K562 (cell line): Measurements from ENCODE around the gene CCDC141. TPM values are rescaled to one million over a fixed set of nuclear protein-coding genes. Genes with fewer than 3 reads are reported as not detected.

ENCODE experiments used
- ATAC-seq: fragments of 200-7000 bp; cut with Tn5 transposase; 3 replicates; pipeline ENCODE4 v1.9.1; 2020; ENCODE audit warnings: moderate library complexity
- BruUV-seq: library from RNA; stranded (reverse); fragments of 400-500 nt; replicated peaks from 2 replicates; lab custom pipeline; 2021; lab: Mats Ljungman, UMichigan
- CTCF ChIA-PET: fragments of 300-600 bp; formaldehyde crosslinking; extraction: SDS; loops from one replicate; lab custom pipeline; 2021; ENCODE audit warnings: low intra/inter-chr PET ratio; lab: Yijun Ruan, JAX
- POLR2A ChIA-PET: fragments of 300-600, 350-650 bp; sonication (Branson Sonifier 250); formaldehyde crosslinking; extraction: SDS; loops from one replicate; lab custom pipeline; 2021; ENCODE audit warnings: antibody characterized with exemption, inconsistent platforms; lab: Yijun Ruan, JAX
- DNase-seq, 4 experiments: peaks; one replicate each; pipeline versions ENCODE4 v3.0.0 to v3.0.0-alpha.2; 2011 to 2018; ENCODE audit warnings: low spot score in 3 of 4, mixed read lengths in 3 of 4; ENCODE audit errors: extremely low read depth in 1 of 4
- FAIRE-seq: peaks from 2 replicates; lab custom pipeline; 2011; peaks lifted over from hg19 to GRCh38; lab: Jason Lieb, UNC
- H2AFZ ChIP-seq: 2 replicates; pipeline ENCODE4 v1.6.0; 2011; ENCODE audit warnings: low read depth, low read length, control low read depth, inconsistent platforms
- H3K27ac ChIP-seq: fragments of 200-600 bp; 3 replicates; pipeline ENCODE4 v1.8.0; 2011; ENCODE audit warnings: low read depth, mild to moderate bottlenecking, control low read depth, inconsistent platforms, low read length, moderate library complexity, mixed read lengths; ENCODE audit errors: extremely low read depth
- H3K27me3 ChIP-seq, 2 experiments: fragments of 300-600 bp in 1 of 2; 2 replicates in 1 of 2; 3 replicates in 1 of 2; pipeline versions ENCODE4 v1.6.0 to v1.8.0; 2011; ENCODE audit warnings: inconsistent platforms in 2 of 2, low read length in 2 of 2, mild to moderate bottlenecking in 1 of 2, mixed read lengths in 1 of 2, moderate library complexity in 1 of 2; ENCODE audit not compliant: control insufficient read depth in 2 of 2, insufficient read depth in 2 of 2
- H3K36me3 ChIP-seq: fragments of 300-600 bp; 3 replicates; pipeline ENCODE4 v1.8.0; 2011; ENCODE audit warnings: mild to moderate bottlenecking, low read length, inconsistent platforms; ENCODE audit not compliant: control insufficient read depth, insufficient read depth
- H3K4me1 ChIP-seq, 2 experiments: fragments of 200-600 bp in 1 of 2; replicated peaks in 1 of 2; 2 replicates in 1 of 2; 3 replicates in 1 of 2; pipeline versions ENCODE4 v1.5.1 to v1.8.0; 2011; ENCODE audit warnings: inconsistent platforms in 2 of 2, low read length in 2 of 2, mild to moderate bottlenecking in 1 of 2, mixed read lengths in 1 of 2, moderate library complexity in 1 of 2; ENCODE audit not compliant: control insufficient read depth in 2 of 2, insufficient read depth in 2 of 2
- H3K4me2 ChIP-seq: 2 replicates; pipeline ENCODE4 v1.6.1; 2011; ENCODE audit warnings: low read length, control low read depth, inconsistent platforms, mixed read lengths; ENCODE audit not compliant: insufficient read depth
- H3K4me3 ChIP-seq: fragments of 200-600 bp; sonication (generic), shearing (Covaris generic); 2 replicates; pipeline ENCODE4 v1.5.1; 2016; ENCODE audit warnings: control low read depth, inconsistent platforms
- H3K79me2 ChIP-seq: fragments of 200-600 bp; 3 replicates; pipeline ENCODE4 v1.8.0; 2011; ENCODE audit warnings: low read length, inconsistent platforms; ENCODE audit not compliant: control insufficient read depth, insufficient read depth
- H3K9ac ChIP-seq, 2 experiments: 2 replicates each; pipeline versions ENCODE4 v1.6.0 to v1.6.1; 2011; ENCODE audit warnings: low read depth in 2 of 2, low read length in 2 of 2, control low read depth in 1 of 2, inconsistent platforms in 1 of 2, mild to moderate bottlenecking in 1 of 2, mixed read lengths in 1 of 2; ENCODE audit not compliant: insufficient read depth in 1 of 2
- H3K9me1 ChIP-seq: one replicate; pipeline ENCODE4 v1.6.0; 2011; ENCODE audit warnings: inconsistent platforms, mild to moderate bottlenecking, low read length, moderate library complexity; ENCODE audit not compliant: control insufficient read depth, insufficient read depth
- H3K9me3 ChIP-seq: replicated peaks from 2 replicates; pipeline ENCODE4 v1.5.1; 2011; ENCODE audit warnings: low read depth, low read length, inconsistent platforms; ENCODE audit not compliant: control insufficient read depth, insufficient read depth
- H4K20me1 ChIP-seq: replicated peaks from 2 replicates; pipeline ENCODE4 v1.6.1; 2011; ENCODE audit warnings: low read length, inconsistent platforms, mixed read lengths; ENCODE audit not compliant: control insufficient read depth, insufficient read depth
- ARNT ChIP-seq, 2 experiments: fragments of 450-650 bp; IDR thresholded peaks; 2 replicates each; pipeline ENCODE4 v1.6.1; 2016; ENCODE audit warnings: mild to moderate bottlenecking in 1 of 2
- ATF1 ChIP-seq, 2 experiments: fragments of 450-650 bp in 1 of 2; IDR thresholded peaks; 2 replicates each; pipeline ENCODE4 v1.6.1; 2016; ENCODE audit warnings: missing compliant biosample characterization in 1 of 2, missing genetic modification characterization in 1 of 2
- E2F3 ChIP-seq: fragments of 250-450 bp; sonication (Bioruptor Pico); IDR thresholded peaks from 2 replicates; pipeline ENCODE4 v1.4.0; 2020; ENCODE audit warnings: mild to moderate bottlenecking
- JUND ChIP-seq, 2 experiments: IDR thresholded peaks; 2 replicates in 1 of 2; 3 replicates in 1 of 2; pipeline ENCODE4 v1.6.1; 2011; ENCODE audit warnings: borderline replicate concordance in 2 of 2, low read depth in 2 of 2, low read length in 2 of 2, improper control_type of control experiment in 1 of 2, missing biosample characterization in 1 of 2, missing genetic modification characterization in 1 of 2, missing genetic modification reagents in 1 of 2
- RREB1 ChIP-seq: fragments of 250-450 bp; sonication (Bioruptor Pico); IDR thresholded peaks from 2 replicates; pipeline ENCODE4 v1.4.0; 2020
- TCF15 ChIP-seq: fragments of 250-450 bp; sonication (Bioruptor Pico); IDR thresholded peaks from 2 replicates; pipeline ENCODE4 v1.8.0; 2022; ENCODE audit warnings: moderate library complexity, mild to moderate bottlenecking, inconsistent platforms
- TRIM25 ChIP-seq: fragments of 450-650 bp; IDR thresholded peaks from 2 replicates; pipeline ENCODE4 v1.7.0; 2016; ENCODE audit warnings: borderline replicate concordance
- ZNF445 ChIP-seq: fragments of 250-450 bp; sonication (Bioruptor Pico); IDR thresholded peaks from 2 replicates; pipeline ENCODE4 v1.4.0; 2020; ENCODE audit warnings: low read depth, mild to moderate bottlenecking, moderate library complexity
- WGBS: fragments of 100-300 bp; shearing (Covaris generic); methylation state at CpG from one replicate; pipeline ENCODE4 v1.1.6; 2016; ENCODE audit warnings: low coverage, mixed read lengths; ENCODE audit not compliant: insufficient coverage; ENCODE audit errors: missing lambda C conversion rate; 5-methylcytosine and 5-hydroxymethylcytosine counted together
- in situ Hi-C: fragments of 300-500 bp; cut with MboI; formaldehyde crosslinking; loops from 4 replicates; pipeline ENCODE4 v1.15.0; 2018; ENCODE audit warnings: inconsistent platforms, mixed read lengths
- intact Hi-C: fragments of 100-400 bp; cut with micrococcal nuclease; formaldehyde crosslinking; loops from 2 replicates; pipeline ENCODE4 v1.14.2; 2022
- polyA plus RNA-seq, 8 experiments: library from polyadenylated mRNA; depleted of rRNA in 4 of 8; stranded (reverse) in 5 of 8; unstranded in 3 of 8; fragments of >200 nt; fragmentation: Nextera tagmentation in 2 of 8; fragmentation: Illumina TruSeq in 1 of 8; extraction: Ambion mirVana in 2 of 8; extraction: Trizol in 1 of 8; gene quantifications; 2 replicates each; pipeline versions ENCODE4 v1.2.1 to v1.2.3, GENCODE V29; 2011 to 2014; ENCODE audit warnings: inconsistent platforms in 1 of 8, missing spikeins in 1 of 8
- total RNA-seq, 7 experiments: library from RNA; depleted of rRNA in 6 of 7; stranded (reverse); fragments of >200 nt in 6 of 7; fragmentation: Illumina TruSeq in 2 of 7; extraction: Trizol in 2 of 7; gene quantifications; 2 replicates each; pipeline versions ENCODE4 v1.2.1 to v1.2.3, GENCODE V29; 2011 to 2021; ENCODE audit warnings: low replicate concordance in 1 of 7
- TF ChIP-seq, protein P1 (sequence below): fragments of 200-800 bp; sonication (Bioruptor generic); IDR thresholded peaks from 2 replicates; pipeline ENCODE4 v1.6.1; 2017; ENCODE audit warnings: missing genetic modification characterization, missing compliant biosample characterization
- TF ChIP-seq, protein P2 (sequence below), 2 experiments: fragments of 450-650 bp in 1 of 2; sonication (generic) in 1 of 2; formaldehyde crosslinking in 1 of 2; IDR thresholded peaks in 1 of 2; conservative IDR thresholded peaks in 1 of 2; 2 replicates each; pipeline versions ENCODE4 v1.6.1 to v1.8.1; 2016 to 2023; ENCODE audit warnings: mild to moderate bottlenecking in 2 of 2, moderate library complexity in 2 of 2, inconsistent platforms in 1 of 2, missing genetic modification reagents in 1 of 2

CCDC141 gene
- total and polyA plus RNA-seq, 9 of the 15 experiments (the other 6 are each of a cell fraction or from before 2014, with no cell fraction given): 0.09 TPM; not detected in 8

DNA sequence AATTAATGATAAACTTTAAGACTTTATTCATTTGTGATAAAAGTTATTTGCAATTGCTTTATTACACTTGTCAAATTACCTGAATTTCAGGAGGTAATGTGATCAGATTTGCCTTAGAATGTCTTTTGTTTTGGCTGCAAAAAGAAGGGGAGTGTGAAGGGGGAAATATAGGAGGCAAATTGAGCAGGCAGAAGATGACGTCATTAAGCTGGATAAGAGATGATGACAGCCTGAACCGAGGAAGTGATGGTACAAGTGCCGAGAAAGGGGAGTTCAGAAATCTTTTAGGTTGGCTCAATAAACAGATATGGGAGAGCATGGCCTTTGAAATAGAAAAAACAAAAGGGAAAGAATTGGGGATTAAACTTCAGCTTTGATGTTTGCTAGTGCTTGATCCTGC, 169.7 kb downstream of the CCDC141 start:
- H3K4me1 ChIP-seq: no peaks in the 10 kb centered on the region
- CTCF ChIA-PET: no interaction called here
- 0 out of 2 replicates have a peak, but pooled peaks have one; percentile 22 for TF ChIP-seq JUND (IDR thresholded peaks at IDR 0.05; ENCODE audit: borderline replicate concordance, low read depth, low read length)
- TF ChIP-seq JUND (tag; IDR thresholded peaks at IDR 0.05; ENCODE audit: borderline replicate concordance, low read depth, low read length): peak; percentile 63; the same call in 1 of the 3 replicates
- no peak for TF ChIP-seq ZNF445 (CRISPR knock-in tag)
- TF ChIP-seq, protein P1, sequence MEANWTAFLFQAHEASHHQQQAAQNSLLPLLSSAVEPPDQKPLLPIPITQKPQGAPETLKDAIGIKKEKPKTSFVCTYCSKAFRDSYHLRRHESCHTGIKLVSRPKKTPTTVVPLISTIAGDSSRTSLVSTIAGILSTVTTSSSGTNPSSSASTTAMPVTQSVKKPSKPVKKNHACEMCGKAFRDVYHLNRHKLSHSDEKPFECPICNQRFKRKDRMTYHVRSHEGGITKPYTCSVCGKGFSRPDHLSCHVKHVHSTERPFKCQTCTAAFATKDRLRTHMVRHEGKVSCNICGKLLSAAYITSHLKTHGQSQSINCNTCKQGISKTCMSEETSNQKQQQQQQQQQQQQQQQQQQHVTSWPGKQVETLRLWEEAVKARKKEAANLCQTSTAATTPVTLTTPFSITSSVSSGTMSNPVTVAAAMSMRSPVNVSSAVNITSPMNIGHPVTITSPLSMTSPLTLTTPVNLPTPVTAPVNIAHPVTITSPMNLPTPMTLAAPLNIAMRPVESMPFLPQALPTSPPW (CRISPR knock-in tag): no peak
- TF ChIP-seq E2F3 (CRISPR knock-in tag): no peak
- TF ChIP-seq ATF1 (CRISPR knock-in tag; IDR thresholded peaks at IDR 0.05): no peak
- TF ChIP-seq ATF1 (tag; IDR thresholded peaks at IDR 0.05): 0 out of 2 replicates have a peak, but pooled peaks have one; percentile 29
- TF ChIP-seq TRIM25: no peak
- no peak for TF ChIP-seq RREB1
- TF ChIP-seq, protein P2, sequence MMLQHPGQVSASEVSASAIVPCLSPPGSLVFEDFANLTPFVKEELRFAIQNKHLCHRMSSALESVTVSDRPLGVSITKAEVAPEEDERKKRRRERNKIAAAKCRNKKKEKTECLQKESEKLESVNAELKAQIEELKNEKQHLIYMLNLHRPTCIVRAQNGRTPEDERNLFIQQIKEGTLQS (IDR thresholded peaks at IDR 0.05): peak; percentile 83
- TF ChIP-seq, protein P2 (CRISPR knock-in tag; conservative IDR thresholded peaks at IDR 0.05): no peak
- no peak for TF ChIP-seq TCF15 (CRISPR knock-in tag)
- no peak for TF ChIP-seq ARNT (IDR thresholded peaks at IDR 0.05)

More for the DNA sequence above, 169.7 kb downstream of the CCDC141 start:
- POLR2A ChIA-PET: no interaction called here
- intact Hi-C loops: no loop called here
- WGBS: 0% methylated on average over 3 of the region's 3 CpGs
- FAIRE-seq (no peak), DNase-seq (no peak), ATAC-seq (no peak)
- no peak overlapping the region for H2AFZ ChIP-seq
- BruUV-seq: no TSS peak
- H3K79me2 ChIP-seq: no peaks in the 10 kb centered on the region
- no peak overlapping the region for H3K9ac ChIP-seq
- H3K9me3 ChIP-seq: no peaks in the 10 kb centered on the region
- H4K20me1 ChIP-seq: no peaks in the 10 kb centered on the region
- no peak overlapping the region for H3K4me2 ChIP-seq
- H3K4me3 ChIP-seq: no peak overlapping the region
- in situ Hi-C loops: no loop called here
- H3K36me3 ChIP-seq: no peaks in the 10 kb centered on the region
- H3K27ac ChIP-seq: no peak overlapping the region
- no peaks in the 10 kb centered on the region for H3K27me3 ChIP-seq
- H3K9me1 ChIP-seq: no peaks in the 10 kb centered on the region
